Fibroblast of mammary gland (primary cell): ENCODE measurements around the gene CFAP61.

Source experiments
- DNase-seq: peaks from one replicate; pipeline ENCODE4 v3.0.0-alpha.2; 2010; ENCODE audit warnings: low read depth
- H3K4me3 ChIP-seq: 2 replicates; pipeline ENCODE4 v1.5.1; 2011; ENCODE audit warnings: low read depth, mild to moderate bottlenecking, low read length, moderate library complexity; ENCODE audit not compliant: control insufficient read depth
- CTCF ChIP-seq: conservative IDR thresholded peaks from 2 replicates; pipeline ENCODE4 v1.5.1; 2011; ENCODE audit warnings: low read depth, low read length, inconsistent platforms; ENCODE audit not compliant: control insufficient read depth, insufficient read depth

CFAP61 gene

GRCh38 chr20:20333866-20334265 is 281.5 kb downstream of the CFAP61 start:
- H3K4me3 ChIP-seq = no peak overlapping the region
- DNase-seq = no peak
- no peak for TF ChIP-seq CTCF

- DNase-seq = no peak
- TF ChIP-seq CTCF = no peak
- H3K4me3 ChIP-seq = no peak overlapping the region
Observed at GRCh38 chr20:20334489-20334888, 282.2 kb downstream of the CFAP61 start.

GRCh38 chr20:20338133-20338730 is 285.9 kb downstream of the CFAP61 start:
- H3K4me3 ChIP-seq = no peak overlapping the region
- TF ChIP-seq CTCF = no peak
- no peak for DNase-seq

GRCh38 chr20:20340443-20340842 is 288.1 kb downstream of the CFAP61 start:
- TF ChIP-seq CTCF = no peak
- H3K4me3 ChIP-seq = no peak overlapping the region
- DNase-seq = no peak

- no peak overlapping the region for H3K4me3 ChIP-seq
- no peak for DNase-seq
- no peak for TF ChIP-seq CTCF
Observed at GRCh38 chr20:20341371-20341770, 289.0 kb downstream of the CFAP61 start.

- no peak overlapping the region for H3K4me3 ChIP-seq
- no peak for TF ChIP-seq CTCF
- DNase-seq = no peak
Observed at GRCh38 chr20:20342066-20342465, 289.7 kb downstream of the CFAP61 start.

- DNase-seq = no peak
- no peak for TF ChIP-seq CTCF
Observed at GRCh38 chr20:20343932-20344331, 291.6 kb downstream of the CFAP61 start.

More at GRCh38 chr20:20343932-20344331, 291.6 kb downstream of the CFAP61 start:
- H3K4me3 ChIP-seq = no peak overlapping the region
